ENCODE results near the gene OR2L13. TPM values are rescaled to one million over a fixed set of nuclear protein-coding genes. Genes with fewer than 3 reads are reported as not detected.

OR2L13 gene
- total RNA-seq, 1 experiment from 2014 or later, result not detected

DNA sequence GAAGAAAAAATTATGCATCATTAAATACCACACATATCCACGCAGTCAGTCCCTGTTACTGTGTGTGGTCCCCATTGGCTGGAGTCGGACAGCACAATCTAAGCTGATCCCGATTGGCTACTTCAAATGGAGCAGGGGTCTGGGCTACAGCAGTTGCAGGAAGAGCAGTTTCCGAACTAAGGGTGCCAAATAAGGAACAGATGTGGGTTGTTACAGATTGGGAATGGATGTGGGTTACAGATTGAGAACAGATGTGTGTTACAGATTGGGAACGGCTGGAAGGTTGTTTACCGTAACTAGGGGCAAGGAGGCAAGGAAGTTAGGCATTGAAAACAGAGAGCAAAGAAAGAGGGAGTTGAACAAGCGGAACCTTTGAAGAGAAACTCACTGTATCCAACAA lies 19.9 kb downstream of the OR2L13 start:
- H3K4me2 ChIP-seq (ENCODE audit: low read length), result no peak overlapping the region
- no peaks in the 10 kb centered on the region for H3K4me1 ChIP-seq (ENCODE audit: control insufficient read depth in 1 of 2, insufficient read depth in 2 of 2, low read length in 2 of 2)
- no TSS peak for BruUV-seq (replicated peaks)
- intact Hi-C loops (cut with micrococcal nuclease), result no loop called here
- H3K27me3 ChIP-seq (ENCODE audit: insufficient read depth, low read length), result no peaks in the 10 kb centered on the region
- H3K36me3 ChIP-seq (ENCODE audit: control insufficient read depth in 1 of 2, insufficient read depth in 2 of 2, low read length in 2 of 2), result no peaks in the 10 kb centered on the region
- no peak overlapping the region for H3K27ac ChIP-seq (ENCODE audit: low read depth, low read length)
- DNase-seq (ENCODE audit: low read depth, low spot score), result no peak
- ATAC-seq, result no peak
- no peaks in the 10 kb centered on the region for H3K79me2 ChIP-seq (ENCODE audit: insufficient read depth, low read length)
- POLR2A ChIA-PET, result no interaction called here
- H3K9me3 ChIP-seq (ENCODE audit: control insufficient read depth in 1 of 2, insufficient read depth in 1 of 2, low read depth in 1 of 2, low read length in 2 of 2), result peaks cover 0 to 12% of the 10 kb centered on the region in 2 experiments; a peak in 2 of 4 replicates
- no peaks in the 10 kb centered on the region for H4K20me1 ChIP-seq (ENCODE audit: insufficient read depth)
- CTCF ChIA-PET, result no interaction called here
- H3K9me2 ChIP-seq (ENCODE audit: insufficient read depth), result no peaks in the 10 kb centered on the region
- RAD21 ChIA-PET (ENCODE audit: low non-redundant PET in 1 of 2, low total read pairs in 2 of 2, uncharacterized antibody in 2 of 2, unreplicated experiment in 2 of 2), result no interaction called here
- H3K9ac ChIP-seq (ENCODE audit: low read length), result no peak overlapping the region
- H2AFZ ChIP-seq (ENCODE audit: low read depth, low read length, poor library complexity, severe bottlenecking), result no peak overlapping the region
- H3K4me3 ChIP-seq (replicated peaks in 1 of 2; ENCODE audit: low read depth in 1 of 2, low read length in 2 of 2), result no peak overlapping the region
- no peak for TF ChIP-seq CBX3 (IDR thresholded peaks at IDR 0.05; ENCODE audit: low read depth)
- TF ChIP-seq REST (IDR thresholded peaks at IDR 0.05; ENCODE audit: low read depth), result no peak
- no peak for TF ChIP-seq EZH2 (IDR thresholded peaks at IDR 0.05)
- TF ChIP-seq YY1 (IDR thresholded peaks at IDR 0.05; ENCODE audit: extremely low read depth, insufficient replicate concordance, low read depth, low read length), result no peak
- TF ChIP-seq TCF7L2 (IDR thresholded peaks at IDR 0.05; ENCODE audit: borderline replicate concordance, extremely low read depth, insufficient read depth, insufficient read length), result no peak
- no peak for TF ChIP-seq POLR2AphosphoS5 (IDR thresholded peaks at IDR 0.05; ENCODE audit: low read depth, low read length)

- no peak overlapping the region for H3K27ac ChIP-seq (ENCODE audit: low read depth, low read length)
- H3K27me3 ChIP-seq (ENCODE audit: insufficient read depth, low read length), result no peaks in the 10 kb centered on the region
- H3K4me3 ChIP-seq (replicated peaks in 1 of 2; ENCODE audit: low read depth in 1 of 2, low read length in 2 of 2), result no peak overlapping the region
- ChIA-PET POLR2A (no interaction called here), RAD21 (ENCODE audit: low non-redundant PET in 1 of 2, low total read pairs in 2 of 2, uncharacterized antibody in 2 of 2, unreplicated experiment in 2 of 2) (no interaction called here), CTCF (no interaction called here)
- H3K9me2 ChIP-seq (ENCODE audit: insufficient read depth), result no peaks in the 10 kb centered on the region
- TF ChIP-seq ZNF274 (IDR thresholded peaks at IDR 0.05; ENCODE audit: low read depth, low read length) (no peak), CEBPB (IDR thresholded peaks at IDR 0.05; ENCODE audit: low read depth) (no peak), SIN3A (IDR thresholded peaks at IDR 0.05; ENCODE audit: low read depth) (no peak), TCF7L2 (IDR thresholded peaks at IDR 0.05; ENCODE audit: borderline replicate concordance, extremely low read depth, insufficient read depth, insufficient read length) (no peak), POLR2AphosphoS5 (IDR thresholded peaks at IDR 0.05; ENCODE audit: low read depth, low read length) (no peak), EGR1 (IDR thresholded peaks at IDR 0.05; ENCODE audit: low read depth) (no peak), RAD21 (IDR thresholded peaks at IDR 0.05; ENCODE audit: low read depth) (no peak)
- TF ChIP-seq, protein P1, sequence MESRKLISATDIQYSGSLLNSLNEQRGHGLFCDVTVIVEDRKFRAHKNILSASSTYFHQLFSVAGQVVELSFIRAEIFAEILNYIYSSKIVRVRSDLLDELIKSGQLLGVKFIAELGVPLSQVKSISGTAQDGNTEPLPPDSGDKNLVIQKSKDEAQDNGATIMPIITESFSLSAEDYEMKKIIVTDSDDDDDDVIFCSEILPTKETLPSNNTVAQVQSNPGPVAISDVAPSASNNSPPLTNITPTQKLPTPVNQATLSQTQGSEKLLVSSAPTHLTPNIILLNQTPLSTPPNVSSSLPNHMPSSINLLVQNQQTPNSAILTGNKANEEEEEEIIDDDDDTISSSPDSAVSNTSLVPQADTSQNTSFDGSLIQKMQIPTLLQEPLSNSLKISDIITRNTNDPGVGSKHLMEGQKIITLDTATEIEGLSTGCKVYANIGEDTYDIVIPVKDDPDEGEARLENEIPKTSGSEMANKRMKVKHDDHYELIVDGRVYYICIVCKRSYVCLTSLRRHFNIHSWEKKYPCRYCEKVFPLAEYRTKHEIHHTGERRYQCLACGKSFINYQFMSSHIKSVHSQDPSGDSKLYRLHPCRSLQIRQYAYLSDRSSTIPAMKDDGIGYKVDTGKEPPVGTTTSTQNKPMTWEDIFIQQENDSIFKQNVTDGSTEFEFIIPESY (IDR thresholded peaks at IDR 0.05; ENCODE audit: extremely low read depth, insufficient replicate concordance, low read length), result no peak
- no peaks in the 10 kb centered on the region for H3K4me1 ChIP-seq (ENCODE audit: control insufficient read depth in 1 of 2, insufficient read depth in 2 of 2, low read length in 2 of 2)
- no peak overlapping the region for H3K9ac ChIP-seq (ENCODE audit: low read length)
- H3K79me2 ChIP-seq (ENCODE audit: insufficient read depth, low read length), result no peaks in the 10 kb centered on the region
- no TSS peak for BruUV-seq (replicated peaks)
- H3K4me2 ChIP-seq (ENCODE audit: low read length), result no peak overlapping the region
- intact Hi-C loops (cut with micrococcal nuclease), result no loop called here
- ATAC-seq, result no peak
- no peaks in the 10 kb centered on the region for H3K36me3 ChIP-seq (ENCODE audit: control insufficient read depth in 1 of 2, insufficient read depth in 2 of 2, low read length in 2 of 2)
- H2AFZ ChIP-seq (ENCODE audit: low read depth, low read length, poor library complexity, severe bottlenecking), result no peak overlapping the region
- DNase-seq (ENCODE audit: low read depth, low spot score), result no peak
- no peaks in the 10 kb centered on the region for H4K20me1 ChIP-seq (ENCODE audit: insufficient read depth)
- H3K9me3 ChIP-seq (ENCODE audit: control insufficient read depth in 1 of 2, insufficient read depth in 1 of 2, low read depth in 1 of 2, low read length in 2 of 2), result peaks cover 0 to 10% of the 10 kb centered on the region in 2 experiments; a peak in 2 of 4 replicates
Observed at GRCh38 chr1:248127653-248128052, 32.7 kb downstream of the OR2L13 start.
